Prostate gland (tissue), 2 donors: ENCODE measurements around the gene SLIT3. TPM values are rescaled to one million over a fixed set of nuclear protein-coding genes. Genes with fewer than 3 reads are reported as not detected.

Source experiments
- DNase-seq: peaks from one replicate; pipeline ENCODE4 v3.0.0-alpha.2; 2019; ENCODE audit warnings: low spot score
- H3K27ac ChIP-seq, 2 donors: fragments of 200-600 bp; sonication (generic); 2 replicates each; pipeline ENCODE4 v1.5.1; 2017 to 2019
- H3K27me3 ChIP-seq: fragments of 200-600 bp; sonication (generic); replicated peaks from 2 replicates; pipeline ENCODE4 v1.5.1; 2019; ENCODE audit not compliant: insufficient read depth
- H3K36me3 ChIP-seq, 2 donors: fragments of 200-600 bp; sonication (generic); 1 replicate in 1 of 2; 2 replicates in 1 of 2; pipeline versions ENCODE4 v1.5.1 to v1.8.1; 2017 to 2019
- H3K4me1 ChIP-seq: fragments of 200-600 bp; sonication (generic); replicated peaks from 2 replicates; pipeline ENCODE4 v1.5.1; 2019
- H3K4me3 ChIP-seq, 2 donors: fragments of 200-600 bp; sonication (generic); 2 replicates each; pipeline ENCODE4 v1.5.1; 2017 to 2019
- H3K9me3 ChIP-seq: fragments of 200-600 bp; sonication (generic); 2 replicates; pipeline ENCODE4 v1.5.1; 2017
- POLR2A ChIP-seq: fragments of 450-650 bp; IDR thresholded peaks from one replicate; pipeline ENCODE4 v1.6.1; 2016; ENCODE audit warnings: antibody characterized with exemption, mild to moderate bottlenecking
- POLR2AphosphoS5 ChIP-seq: sonication (generic); formaldehyde crosslinking; IDR thresholded peaks from one replicate; pipeline ENCODE4 v1.6.1; 2017; ENCODE audit warnings: antibody characterized with exemption
- WGBS: methylation state at CpG from one replicate; pipeline ENCODE4 v1.1.5; 2018; 5-methylcytosine and 5-hydroxymethylcytosine counted together
- intact Hi-C: fragments of 100-400 bp; cut with DNase I; formaldehyde crosslinking; loops from one replicate; pipeline ENCODE4 v1.14.2; 2022
- total RNA-seq, 2 donors: library from RNA; depleted of rRNA; stranded (reverse); fragments of >200 nt; gene quantifications; one replicate each; pipeline ENCODE4 v1.1.0, GENCODE V29; 2016
- TF ChIP-seq, protein P1 (sequence below), 4 experiments: fragments of 200-600 bp in 2 of 4; fragments of 450-650 bp in 2 of 4; sonication (generic) in 2 of 4; IDR thresholded peaks; 1 replicate in 3 of 4; 2 replicates in 1 of 4; pipeline ENCODE4 v1.5.1; 2016 to 2019; ENCODE audit warnings: antibody characterized with exemption in 4 of 4, mild to moderate bottlenecking in 2 of 4, moderate library complexity in 2 of 4

Gene SLIT3
- total RNA-seq, 2 donors from 2014 or later: 8.3 TPM

DNA sequence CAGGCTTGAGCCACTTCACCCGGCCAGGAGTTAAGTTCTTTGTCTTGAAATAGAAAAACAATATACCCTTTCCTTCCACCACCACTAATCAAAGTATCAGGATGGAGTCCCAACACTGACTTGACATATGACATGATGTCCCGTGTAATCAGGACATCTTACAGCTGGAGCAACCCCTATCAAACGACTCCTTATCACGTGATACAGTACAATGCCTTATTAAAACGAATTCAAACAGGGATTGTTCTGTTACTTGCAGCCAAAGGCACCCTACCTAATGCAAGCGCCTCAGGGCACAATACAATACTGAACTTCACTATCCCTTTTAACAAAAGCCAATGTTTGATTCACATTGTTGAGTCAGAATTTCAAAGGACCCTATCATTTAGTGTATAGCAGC is 261.3 kb downstream of the SLIT3 start:
- WGBS: 61% methylated on average over 6 of the region's 6 CpGs
- Histone ChIP-seq H3K27me3 (no peaks in the 10 kb centered on the region), H3K36me3 (no peaks in the 10 kb centered on the region), H3K9me3 (no peaks in the 10 kb centered on the region), H3K4me1 (no peaks in the 10 kb centered on the region), H3K4me3 (no peak overlapping the region), H3K27ac (no peak overlapping the region)
- no peak for TF ChIP-seq POLR2AphosphoS5
- TF ChIP-seq, protein P1, sequence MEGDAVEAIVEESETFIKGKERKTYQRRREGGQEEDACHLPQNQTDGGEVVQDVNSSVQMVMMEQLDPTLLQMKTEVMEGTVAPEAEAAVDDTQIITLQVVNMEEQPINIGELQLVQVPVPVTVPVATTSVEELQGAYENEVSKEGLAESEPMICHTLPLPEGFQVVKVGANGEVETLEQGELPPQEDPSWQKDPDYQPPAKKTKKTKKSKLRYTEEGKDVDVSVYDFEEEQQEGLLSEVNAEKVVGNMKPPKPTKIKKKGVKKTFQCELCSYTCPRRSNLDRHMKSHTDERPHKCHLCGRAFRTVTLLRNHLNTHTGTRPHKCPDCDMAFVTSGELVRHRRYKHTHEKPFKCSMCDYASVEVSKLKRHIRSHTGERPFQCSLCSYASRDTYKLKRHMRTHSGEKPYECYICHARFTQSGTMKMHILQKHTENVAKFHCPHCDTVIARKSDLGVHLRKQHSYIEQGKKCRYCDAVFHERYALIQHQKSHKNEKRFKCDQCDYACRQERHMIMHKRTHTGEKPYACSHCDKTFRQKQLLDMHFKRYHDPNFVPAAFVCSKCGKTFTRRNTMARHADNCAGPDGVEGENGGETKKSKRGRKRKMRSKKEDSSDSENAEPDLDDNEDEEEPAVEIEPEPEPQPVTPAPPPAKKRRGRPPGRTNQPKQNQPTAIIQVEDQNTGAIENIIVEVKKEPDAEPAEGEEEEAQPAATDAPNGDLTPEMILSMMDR (IDR thresholded peaks at IDR 0.05): no peak
- TF ChIP-seq POLR2A: no peak
- DNase-seq: no peak
- intact Hi-C loops: no loop called here

DNA sequence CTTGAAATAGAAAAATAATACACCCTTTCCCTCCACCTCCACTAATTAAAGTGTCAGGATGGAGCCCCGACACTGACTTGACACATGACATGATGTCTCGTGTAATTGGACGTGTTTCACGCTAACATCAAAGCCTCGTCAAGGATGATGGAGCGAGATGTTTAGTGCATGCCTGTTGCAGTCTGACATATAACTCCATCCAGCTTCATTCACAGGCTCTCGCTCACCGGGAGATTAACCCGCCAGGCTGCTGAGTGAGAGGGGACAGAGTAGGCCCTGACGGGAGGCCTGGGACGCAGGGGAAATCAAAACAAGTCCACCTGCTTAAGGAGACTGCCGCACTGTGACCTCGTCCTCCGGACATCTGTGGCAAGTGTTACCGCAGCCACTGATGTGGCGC is 263.5 kb downstream of the SLIT3 start:
- no peaks in the 10 kb centered on the region for H3K36me3 ChIP-seq
- H3K27me3 ChIP-seq: no peaks in the 10 kb centered on the region
- no peak for DNase-seq
- H3K9me3 ChIP-seq: no peaks in the 10 kb centered on the region
- intact Hi-C loops: no loop called here
- H3K4me3 ChIP-seq: no peak overlapping the region
- H3K27ac ChIP-seq: no peak overlapping the region
- TF ChIP-seq, protein P1 (IDR thresholded peaks at IDR 0.05): no peak
- TF ChIP-seq POLR2A (no peak), POLR2AphosphoS5 (no peak)
- H3K4me1 ChIP-seq: no peaks in the 10 kb centered on the region
- WGBS: 95% methylated on average over 16 of the region's 16 CpGs

DNA sequence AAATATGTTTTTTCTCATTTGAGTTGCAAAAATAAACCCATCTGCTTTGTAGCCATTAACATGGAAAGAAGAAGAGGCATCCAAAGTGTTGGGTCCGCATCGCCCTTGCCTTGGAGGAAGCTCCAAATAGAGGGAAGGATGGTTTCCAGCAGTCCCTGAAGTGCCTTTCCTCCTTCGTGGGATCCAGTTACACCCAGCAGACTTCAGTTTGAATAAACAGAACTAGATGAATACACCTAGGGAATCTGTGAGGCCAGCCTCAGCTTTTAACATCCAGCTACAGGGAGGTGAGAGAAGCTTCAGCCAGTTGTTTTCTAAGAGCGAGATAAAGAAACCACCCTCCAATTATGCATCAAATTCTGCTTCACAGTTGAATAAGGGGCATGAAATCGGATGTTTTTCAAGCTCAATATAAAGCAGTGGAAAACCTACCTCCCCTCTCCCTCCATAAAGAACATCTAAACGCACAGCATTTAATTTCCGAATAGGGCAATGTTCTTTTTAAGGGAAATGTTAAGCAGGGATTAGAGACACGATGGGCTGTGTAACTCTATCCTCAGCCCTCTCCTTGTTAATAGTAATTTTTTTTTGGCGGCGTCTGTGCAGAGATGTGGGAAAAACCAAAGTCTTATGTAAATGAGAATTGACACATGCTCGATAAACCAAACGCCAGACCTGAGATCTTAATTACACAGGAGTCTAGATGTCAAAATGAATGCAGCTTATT is 264.7 kb downstream of the SLIT3 start:
- no peaks in the 10 kb centered on the region for H3K9me3 ChIP-seq
- TF ChIP-seq, protein P1 (IDR thresholded peaks at IDR 0.05): no peak
- TF ChIP-seq POLR2A (no peak), POLR2AphosphoS5 (no peak)
- intact Hi-C loops: no loop called here
- H3K4me1 ChIP-seq: no peaks in the 10 kb centered on the region
- WGBS: 69% methylated on average over 12 of the region's 12 CpGs
- no peak for DNase-seq
- no peak overlapping the region for H3K4me3 ChIP-seq
- H3K27ac ChIP-seq: no peak overlapping the region
- no peaks in the 10 kb centered on the region for H3K36me3 ChIP-seq
- H3K27me3 ChIP-seq: no peaks in the 10 kb centered on the region

DNA sequence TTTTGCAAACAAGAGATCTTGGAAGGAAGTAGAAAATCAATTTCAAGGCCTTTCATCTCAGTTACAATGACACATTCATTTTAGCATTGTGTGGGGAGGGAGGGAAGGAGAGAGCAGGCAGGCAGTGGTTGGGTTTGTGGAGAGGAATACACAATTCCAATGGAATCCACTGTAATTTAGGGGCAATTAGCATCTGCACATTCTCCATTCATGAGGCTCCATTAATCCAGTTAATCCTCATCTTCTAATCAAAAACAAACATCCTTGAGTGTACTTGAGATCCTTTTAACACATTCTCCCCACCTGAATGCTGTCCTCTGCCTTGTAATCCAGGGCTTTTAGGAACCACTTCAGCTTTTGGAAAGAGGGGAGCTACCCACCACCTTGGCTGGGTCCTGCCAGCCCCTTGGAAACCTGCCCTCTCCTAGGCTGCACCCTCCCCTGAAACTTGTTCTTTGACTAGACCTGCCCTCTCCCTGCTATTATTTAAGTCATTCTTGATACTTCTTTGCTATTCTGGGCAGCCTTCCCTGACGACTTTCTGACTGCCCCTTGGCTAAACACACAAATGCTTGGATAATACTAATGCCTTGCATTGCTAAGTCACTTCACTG is 271.2 kb downstream of the SLIT3 start:
- Histone ChIP-seq H3K36me3 (no peaks in the 10 kb centered on the region), H3K9me3 (no peaks in the 10 kb centered on the region), H3K27ac (no peak overlapping the region), H3K4me3 (no peak overlapping the region), H3K27me3 (no peaks in the 10 kb centered on the region), H3K4me1 (no peaks in the 10 kb centered on the region)
- intact Hi-C loops: no loop called here
- TF ChIP-seq POLR2A (no peak), POLR2AphosphoS5 (no peak)
- TF ChIP-seq, protein P1 (IDR thresholded peaks at IDR 0.05): no peak
- WGBS: 17% methylated on average over 1 of the region's 1 CpG
- no peak for DNase-seq

DNA sequence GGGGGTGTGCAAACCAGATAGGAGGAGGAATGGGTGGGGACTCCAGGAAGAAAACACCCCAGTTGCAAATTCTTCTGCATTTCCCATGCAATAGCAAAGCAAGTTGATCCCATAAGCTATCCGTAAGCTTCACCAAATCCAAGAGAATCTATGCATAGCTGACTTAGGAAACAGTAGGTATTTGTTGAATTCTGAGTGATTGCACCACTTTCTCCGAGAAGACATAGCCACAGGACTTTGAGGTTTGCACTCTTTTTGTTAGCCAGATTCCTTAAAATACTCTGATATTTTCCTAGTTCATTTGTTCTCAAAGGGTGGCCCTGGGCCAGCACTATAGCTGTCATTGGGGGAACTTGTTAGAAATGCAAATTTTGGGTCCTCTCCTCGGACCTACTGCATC is 271.9 kb downstream of the SLIT3 start:
- Histone ChIP-seq H3K9me3 (no peaks in the 10 kb centered on the region), H3K4me1 (no peaks in the 10 kb centered on the region), H3K36me3 (no peaks in the 10 kb centered on the region), H3K4me3 (no peak overlapping the region), H3K27me3 (no peaks in the 10 kb centered on the region), H3K27ac (no peak overlapping the region)
- intact Hi-C loops: no loop called here
- TF ChIP-seq, protein P1 (IDR thresholded peaks at IDR 0.05): no peak
- no peak for TF ChIP-seq POLR2AphosphoS5
- no peak for TF ChIP-seq POLR2A
- no peak for DNase-seq
- WGBS: 68% methylated on average over 3 of the region's 3 CpGs
